ENCODE results near the gene COL21A1.

The COL21A1 gene

GRCh38 chr6:56023829-56024228 lies 223.6 kb downstream of the COL21A1 start:
- H3K36me3 ChIP-seq (ENCODE audit: insufficient read depth) = no peaks in the 10 kb centered on the region
- H3K79me2 ChIP-seq (ENCODE audit: insufficient read depth, low read depth) = no peaks in the 10 kb centered on the region
- no peak overlapping the region for H3K27ac ChIP-seq
- H3K9ac ChIP-seq = no peak overlapping the region
- TF ChIP-seq, protein P1, sequence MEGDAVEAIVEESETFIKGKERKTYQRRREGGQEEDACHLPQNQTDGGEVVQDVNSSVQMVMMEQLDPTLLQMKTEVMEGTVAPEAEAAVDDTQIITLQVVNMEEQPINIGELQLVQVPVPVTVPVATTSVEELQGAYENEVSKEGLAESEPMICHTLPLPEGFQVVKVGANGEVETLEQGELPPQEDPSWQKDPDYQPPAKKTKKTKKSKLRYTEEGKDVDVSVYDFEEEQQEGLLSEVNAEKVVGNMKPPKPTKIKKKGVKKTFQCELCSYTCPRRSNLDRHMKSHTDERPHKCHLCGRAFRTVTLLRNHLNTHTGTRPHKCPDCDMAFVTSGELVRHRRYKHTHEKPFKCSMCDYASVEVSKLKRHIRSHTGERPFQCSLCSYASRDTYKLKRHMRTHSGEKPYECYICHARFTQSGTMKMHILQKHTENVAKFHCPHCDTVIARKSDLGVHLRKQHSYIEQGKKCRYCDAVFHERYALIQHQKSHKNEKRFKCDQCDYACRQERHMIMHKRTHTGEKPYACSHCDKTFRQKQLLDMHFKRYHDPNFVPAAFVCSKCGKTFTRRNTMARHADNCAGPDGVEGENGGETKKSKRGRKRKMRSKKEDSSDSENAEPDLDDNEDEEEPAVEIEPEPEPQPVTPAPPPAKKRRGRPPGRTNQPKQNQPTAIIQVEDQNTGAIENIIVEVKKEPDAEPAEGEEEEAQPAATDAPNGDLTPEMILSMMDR (conservative IDR thresholded peaks at IDR 0.05; ENCODE audit: low read depth, low read length) = no peak
- no peaks in the 10 kb centered on the region for H3K4me1 ChIP-seq (ENCODE audit: low read depth, poor library complexity, severe bottlenecking)
- H3K27me3 ChIP-seq (ENCODE audit: insufficient read depth, low read depth) = no peaks in the 10 kb centered on the region
- no peak overlapping the region for H3K4me3 ChIP-seq (IDR thresholded peaks at IDR 0.05; ENCODE audit: insufficient read depth, low read depth, low read length)
- no peak overlapping the region for H2AFZ ChIP-seq (ENCODE audit: low read depth)
- H4K20me1 ChIP-seq (ENCODE audit: insufficient read depth) = no peaks in the 10 kb centered on the region
- no peak overlapping the region for H3K4me2 ChIP-seq

DNA sequence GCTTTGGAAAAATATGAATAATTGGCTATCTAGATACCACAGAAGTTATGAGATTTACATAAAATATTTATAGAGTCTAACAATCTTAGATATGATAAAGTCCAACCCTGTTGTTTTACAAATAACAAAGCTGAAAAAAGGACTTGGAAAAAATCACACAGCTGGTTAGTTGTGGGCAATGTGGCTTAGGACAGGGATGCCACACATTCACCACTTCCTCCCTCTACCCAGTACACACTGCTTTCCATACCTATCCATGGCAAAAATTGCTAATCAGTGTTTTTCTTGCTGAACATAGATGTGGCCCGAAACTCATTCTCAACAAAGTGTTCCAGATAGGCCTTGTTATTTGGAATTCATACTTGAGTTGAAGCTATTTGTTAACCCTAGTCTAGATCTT lies 224.7 kb downstream of the COL21A1 start:
- Histone ChIP-seq H3K4me3 (IDR thresholded peaks at IDR 0.05; ENCODE audit: insufficient read depth, low read depth, low read length) (no peak overlapping the region), H4K20me1 (ENCODE audit: insufficient read depth) (no peaks in the 10 kb centered on the region), H3K36me3 (ENCODE audit: insufficient read depth) (no peaks in the 10 kb centered on the region), H2AFZ (ENCODE audit: low read depth) (no peak overlapping the region), H3K79me2 (ENCODE audit: insufficient read depth, low read depth) (no peaks in the 10 kb centered on the region), H3K27ac (no peak overlapping the region), H3K9ac (no peak overlapping the region), H3K4me2 (no peak overlapping the region), H3K27me3 (ENCODE audit: insufficient read depth, low read depth) (no peaks in the 10 kb centered on the region), H3K4me1 (ENCODE audit: low read depth, poor library complexity, severe bottlenecking) (no peaks in the 10 kb centered on the region)
- TF ChIP-seq, protein P1 (conservative IDR thresholded peaks at IDR 0.05; ENCODE audit: low read depth, low read length) = no peak

- Histone ChIP-seq H3K9ac (no peak overlapping the region), H3K4me1 (ENCODE audit: low read depth, poor library complexity, severe bottlenecking) (no peaks in the 10 kb centered on the region), H3K4me3 (IDR thresholded peaks at IDR 0.05; ENCODE audit: insufficient read depth, low read depth, low read length) (no peak overlapping the region), H3K4me2 (no peak overlapping the region), H3K27me3 (ENCODE audit: insufficient read depth, low read depth) (no peaks in the 10 kb centered on the region), H2AFZ (ENCODE audit: low read depth) (no peak overlapping the region), H3K79me2 (ENCODE audit: insufficient read depth, low read depth) (no peaks in the 10 kb centered on the region), H4K20me1 (ENCODE audit: insufficient read depth) (no peaks in the 10 kb centered on the region), H3K36me3 (ENCODE audit: insufficient read depth) (no peaks in the 10 kb centered on the region), H3K27ac (no peak overlapping the region)
- TF ChIP-seq, protein P1 (conservative IDR thresholded peaks at IDR 0.05; ENCODE audit: low read depth, low read length) = no peak
These were observed 225.4 kb downstream of the COL21A1 start for GRCh38 chr6:56021943-56022342.

- no peak overlapping the region for H3K9ac ChIP-seq
- H3K27me3 ChIP-seq (ENCODE audit: insufficient read depth, low read depth) = no peaks in the 10 kb centered on the region
- no peaks in the 10 kb centered on the region for H3K79me2 ChIP-seq (ENCODE audit: insufficient read depth, low read depth)
- H3K4me3 ChIP-seq (IDR thresholded peaks at IDR 0.05; ENCODE audit: insufficient read depth, low read depth, low read length) = no peak overlapping the region
- H2AFZ ChIP-seq (ENCODE audit: low read depth) = no peak overlapping the region
- H3K27ac ChIP-seq = no peak overlapping the region
- no peak overlapping the region for H3K4me2 ChIP-seq
- H3K36me3 ChIP-seq (ENCODE audit: insufficient read depth) = no peaks in the 10 kb centered on the region
- TF ChIP-seq, protein P1 (conservative IDR thresholded peaks at IDR 0.05; ENCODE audit: low read depth, low read length) = no peak
- H3K4me1 ChIP-seq (ENCODE audit: low read depth, poor library complexity, severe bottlenecking) = no peaks in the 10 kb centered on the region
- H4K20me1 ChIP-seq (ENCODE audit: insufficient read depth) = no peaks in the 10 kb centered on the region
These were observed 227.4 kb downstream of the COL21A1 start for GRCh38 chr6:56019973-56020372.

Measured in KMS-11 (cell line).